SK-N-SH treated with all-trans-retinoic acid at 6 μM for 48 hours (cell line): ENCODE measurements around the gene FLT3.

Source experiments
- ATAC-seq: fragments of 200-7000 bp; cut with Tn5 transposase; 3 replicates; pipeline ENCODE4 v1.9.1; 2020; ENCODE audit warnings: mild to moderate bottlenecking, moderate library complexity
- ARNTL ChIP-seq: fragments of 450-650 bp; formaldehyde crosslinking; IDR thresholded peaks from 2 replicates; pipeline ENCODE4 v1.5.0; 2020; ENCODE audit warnings: low read depth, mild to moderate bottlenecking, moderate library complexity, borderline replicate concordance
- BACH2 ChIP-seq: fragments of 250-450 bp; sonication (Bioruptor Pico); IDR thresholded peaks from 2 replicates; pipeline ENCODE4 v1.9.0; 2021; ENCODE audit warnings: mild to moderate bottlenecking, borderline replicate concordance
- CSDC2 ChIP-seq: fragments of 250-450 bp; sonication (Bioruptor Pico); IDR thresholded peaks from 2 replicates; pipeline ENCODE4 v1.5.0; 2020; ENCODE audit warnings: mild to moderate bottlenecking, moderate library complexity
- ESRRG ChIP-seq: fragments of 250-450 bp; sonication (Bioruptor Pico); IDR thresholded peaks from 2 replicates; pipeline ENCODE4 v1.6.1; 2021; ENCODE audit warnings: mild to moderate bottlenecking
- GLIS3 ChIP-seq: fragments of 250-450 bp; sonication (Bioruptor Pico); IDR thresholded peaks from 2 replicates; pipeline ENCODE4 v1.5.0; 2020; ENCODE audit warnings: mild to moderate bottlenecking, moderate library complexity
- ISL1 ChIP-seq: fragments of 250-450 bp; sonication (Bioruptor Pico); IDR thresholded peaks from 2 replicates; pipeline ENCODE4 v2.1.2; 2022; ENCODE audit warnings: mild to moderate bottlenecking, moderate library complexity
- POU6F1 ChIP-seq: fragments of 250-450 bp; sonication (Bioruptor Pico); IDR thresholded peaks from 2 replicates; pipeline ENCODE4 v1.8.0; 2021; ENCODE audit warnings: low read depth, mild to moderate bottlenecking, moderate library complexity, borderline replicate concordance
- PPARA ChIP-seq: fragments of 250-450 bp; sonication (Bioruptor Pico); IDR thresholded peaks from 2 replicates; pipeline ENCODE4 v1.5.0; 2020; ENCODE audit warnings: mild to moderate bottlenecking, borderline replicate concordance
- RARB ChIP-seq: fragments of 250-450 bp; sonication (Bioruptor Pico); IDR thresholded peaks from 2 replicates; pipeline ENCODE4 v1.8.0; 2021; ENCODE audit warnings: mild to moderate bottlenecking, moderate library complexity
- SNAI2 ChIP-seq: fragments of 250-450 bp; sonication (Bioruptor Pico); IDR thresholded peaks from 2 replicates; pipeline ENCODE4 v1.5.0; 2020; ENCODE audit warnings: mild to moderate bottlenecking, moderate library complexity
- TCF4 ChIP-seq: fragments of 250-450 bp; sonication (Bioruptor Pico); IDR thresholded peaks from 2 replicates; pipeline ENCODE4 v1.8.0; 2021; ENCODE audit warnings: mild to moderate bottlenecking, moderate library complexity, borderline replicate concordance
- TOX ChIP-seq: fragments of 250-450 bp; sonication (Bioruptor Pico); IDR thresholded peaks from 2 replicates; pipeline ENCODE4 v1.8.0; 2021; ENCODE audit warnings: mild to moderate bottlenecking, moderate library complexity, borderline replicate concordance
- ZC3H10 ChIP-seq: fragments of 250-450 bp; sonication (Bioruptor Pico); IDR thresholded peaks from 2 replicates; pipeline ENCODE4 v1.5.1; 2021; ENCODE audit warnings: mild to moderate bottlenecking, moderate library complexity
- ZFP3 ChIP-seq: fragments of 250-450 bp; sonication (Bioruptor Pico); IDR thresholded peaks from 2 replicates; pipeline ENCODE4 v1.5.0; 2020; ENCODE audit warnings: mild to moderate bottlenecking, moderate library complexity
- ZFP30 ChIP-seq: fragments of 450-650 bp; formaldehyde crosslinking; IDR thresholded peaks from 2 replicates; pipeline ENCODE4 v1.5.0; 2022; ENCODE audit warnings: mild to moderate bottlenecking, moderate library complexity
- ZNF565 ChIP-seq: fragments of 450-650 bp; formaldehyde crosslinking; conservative IDR thresholded peaks from 2 replicates; pipeline ENCODE4 v1.5.0; 2020; ENCODE audit warnings: low read depth, mild to moderate bottlenecking, moderate library complexity
- ZNF70 ChIP-seq: fragments of 450-650 bp; formaldehyde crosslinking; IDR thresholded peaks from 2 replicates; pipeline ENCODE4 v1.5.0; 2020; ENCODE audit warnings: mild to moderate bottlenecking, moderate library complexity
- ZNF8 ChIP-seq: fragments of 450-650 bp; formaldehyde crosslinking; IDR thresholded peaks from 2 replicates; pipeline ENCODE4 v1.5.0; 2020; ENCODE audit warnings: mild to moderate bottlenecking, moderate library complexity
- TF ChIP-seq, protein P1 (sequence below): fragments of 250-450 bp; sonication (Bioruptor Pico); IDR thresholded peaks from 2 replicates; pipeline ENCODE4 v1.5.0; 2020; ENCODE audit warnings: mild to moderate bottlenecking, moderate library complexity
- TF ChIP-seq, protein P2 (sequence below): fragments of 250-450 bp; sonication (Bioruptor Pico); IDR thresholded peaks from 2 replicates; pipeline ENCODE4 v1.8.0; 2020; ENCODE audit warnings: mild to moderate bottlenecking, moderate library complexity, borderline replicate concordance
- TF ChIP-seq, protein P3 (sequence below): fragments of 250-450 bp; sonication (Bioruptor Pico); IDR thresholded peaks from 2 replicates; pipeline ENCODE4 v1.5.1; 2020; ENCODE audit warnings: low read depth, mild to moderate bottlenecking, moderate library complexity

Gene FLT3

GRCh38 chr13:28140433-28141125 is 40.2 kb upstream of the FLT3 start:
- ATAC-seq, result no peak
- TF ChIP-seq ZC3H10 (CRISPR knock-in tag) (no peak), ZNF565 (CRISPR knock-in tag) (no peak), ZFP30 (CRISPR knock-in tag) (no peak), BACH2 (CRISPR knock-in tag) (no peak), RARB (no peak), TCF4 (no peak), ZFP3 (no peak), ZNF8 (CRISPR knock-in tag) (no peak), ZNF70 (CRISPR knock-in tag) (no peak), PPARA (CRISPR knock-in tag) (no peak), ARNTL (CRISPR knock-in tag) (no peak), SNAI2 (no peak), TOX (CRISPR knock-in tag) (no peak)
- TF ChIP-seq, protein P1, sequence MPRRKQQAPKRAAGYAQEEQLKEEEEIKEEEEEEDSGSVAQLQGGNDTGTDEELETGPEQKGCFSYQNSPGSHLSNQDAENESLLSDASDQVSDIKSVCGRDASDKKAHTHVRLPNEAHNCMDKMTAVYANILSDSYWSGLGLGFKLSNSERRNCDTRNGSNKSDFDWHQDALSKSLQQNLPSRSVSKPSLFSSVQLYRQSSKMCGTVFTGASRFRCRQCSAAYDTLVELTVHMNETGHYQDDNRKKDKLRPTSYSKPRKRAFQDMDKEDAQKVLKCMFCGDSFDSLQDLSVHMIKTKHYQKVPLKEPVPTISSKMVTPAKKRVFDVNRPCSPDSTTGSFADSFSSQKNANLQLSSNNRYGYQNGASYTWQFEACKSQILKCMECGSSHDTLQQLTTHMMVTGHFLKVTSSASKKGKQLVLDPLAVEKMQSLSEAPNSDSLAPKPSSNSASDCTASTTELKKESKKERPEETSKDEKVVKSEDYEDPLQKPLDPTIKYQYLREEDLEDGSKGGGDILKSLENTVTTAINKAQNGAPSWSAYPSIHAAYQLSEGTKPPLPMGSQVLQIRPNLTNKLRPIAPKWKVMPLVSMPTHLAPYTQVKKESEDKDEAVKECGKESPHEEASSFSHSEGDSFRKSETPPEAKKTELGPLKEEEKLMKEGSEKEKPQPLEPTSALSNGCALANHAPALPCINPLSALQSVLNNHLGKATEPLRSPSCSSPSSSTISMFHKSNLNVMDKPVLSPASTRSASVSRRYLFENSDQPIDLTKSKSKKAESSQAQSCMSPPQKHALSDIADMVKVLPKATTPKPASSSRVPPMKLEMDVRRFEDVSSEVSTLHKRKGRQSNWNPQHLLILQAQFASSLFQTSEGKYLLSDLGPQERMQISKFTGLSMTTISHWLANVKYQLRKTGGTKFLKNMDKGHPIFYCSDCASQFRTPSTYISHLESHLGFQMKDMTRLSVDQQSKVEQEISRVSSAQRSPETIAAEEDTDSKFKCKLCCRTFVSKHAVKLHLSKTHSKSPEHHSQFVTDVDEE (CRISPR knock-in tag), result no peak
- TF ChIP-seq, protein P2, sequence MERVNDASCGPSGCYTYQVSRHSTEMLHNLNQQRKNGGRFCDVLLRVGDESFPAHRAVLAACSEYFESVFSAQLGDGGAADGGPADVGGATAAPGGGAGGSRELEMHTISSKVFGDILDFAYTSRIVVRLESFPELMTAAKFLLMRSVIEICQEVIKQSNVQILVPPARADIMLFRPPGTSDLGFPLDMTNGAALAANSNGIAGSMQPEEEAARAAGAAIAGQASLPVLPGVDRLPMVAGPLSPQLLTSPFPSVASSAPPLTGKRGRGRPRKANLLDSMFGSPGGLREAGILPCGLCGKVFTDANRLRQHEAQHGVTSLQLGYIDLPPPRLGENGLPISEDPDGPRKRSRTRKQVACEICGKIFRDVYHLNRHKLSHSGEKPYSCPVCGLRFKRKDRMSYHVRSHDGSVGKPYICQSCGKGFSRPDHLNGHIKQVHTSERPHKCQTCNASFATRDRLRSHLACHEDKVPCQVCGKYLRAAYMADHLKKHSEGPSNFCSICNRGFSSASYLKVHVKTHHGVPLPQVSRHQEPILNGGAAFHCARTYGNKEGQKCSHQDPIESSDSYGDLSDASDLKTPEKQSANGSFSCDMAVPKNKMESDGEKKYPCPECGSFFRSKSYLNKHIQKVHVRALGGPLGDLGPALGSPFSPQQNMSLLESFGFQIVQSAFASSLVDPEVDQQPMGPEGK (CRISPR knock-in tag), result no peak
- TF ChIP-seq, protein P3, sequence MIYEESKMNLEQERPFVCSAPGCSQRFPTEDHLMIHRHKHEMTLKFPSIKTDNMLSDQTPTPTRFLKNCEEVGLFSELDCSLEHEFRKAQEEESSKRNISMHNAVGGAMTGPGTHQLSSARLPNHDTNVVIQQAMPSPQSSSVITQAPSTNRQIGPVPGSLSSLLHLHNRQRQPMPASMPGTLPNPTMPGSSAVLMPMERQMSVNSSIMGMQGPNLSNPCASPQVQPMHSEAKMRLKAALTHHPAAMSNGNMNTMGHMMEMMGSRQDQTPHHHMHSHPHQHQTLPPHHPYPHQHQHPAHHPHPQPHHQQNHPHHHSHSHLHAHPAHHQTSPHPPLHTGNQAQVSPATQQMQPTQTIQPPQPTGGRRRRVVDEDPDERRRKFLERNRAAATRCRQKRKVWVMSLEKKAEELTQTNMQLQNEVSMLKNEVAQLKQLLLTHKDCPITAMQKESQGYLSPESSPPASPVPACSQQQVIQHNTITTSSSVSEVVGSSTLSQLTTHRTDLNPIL (CRISPR knock-in tag), result no peak

DNA sequence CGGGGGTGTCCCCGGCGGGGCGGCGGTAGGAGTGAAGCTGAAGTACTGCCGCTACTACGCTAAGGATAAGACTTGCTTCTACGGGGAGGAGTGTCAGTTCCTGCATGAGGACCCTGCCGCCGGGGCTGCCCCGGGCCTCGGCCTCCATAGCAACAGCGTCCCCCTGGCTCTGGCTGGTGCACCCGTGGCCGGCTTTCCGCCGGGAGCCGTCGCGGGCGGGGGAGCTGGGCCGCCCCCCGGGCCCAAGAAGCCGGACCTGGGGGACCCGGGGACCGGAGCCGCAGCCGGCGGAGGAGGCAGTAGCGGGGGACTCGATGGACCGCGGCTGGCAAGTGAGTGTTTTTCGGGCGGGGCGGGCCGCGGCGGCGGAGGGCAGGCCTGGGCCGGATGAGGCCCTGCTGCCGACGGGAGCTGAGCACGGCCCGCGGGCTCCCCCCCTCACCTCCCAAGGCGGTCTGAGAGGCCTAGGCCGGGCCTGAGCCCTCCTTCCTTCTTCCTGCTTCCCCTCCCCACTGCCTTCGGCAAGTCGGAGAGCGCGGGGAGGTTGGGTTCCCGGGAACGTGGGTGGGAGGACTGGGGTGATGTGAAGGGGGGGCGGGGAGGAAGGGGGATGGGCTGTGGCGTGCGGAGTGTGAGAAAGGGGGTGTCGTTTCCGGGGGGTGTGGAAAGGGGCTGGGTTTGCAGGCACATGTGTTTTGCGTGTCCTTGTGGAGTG is 38.5 kb upstream of the FLT3 start:
- no peak for TF ChIP-seq PPARA (CRISPR knock-in tag)
- no peak for TF ChIP-seq POU6F1
- TF ChIP-seq ISL1 (CRISPR knock-in tag), result no peak
- TF ChIP-seq ZNF8 (CRISPR knock-in tag), result no peak
- TF ChIP-seq ZNF70 (CRISPR knock-in tag), result no peak
- no peak for TF ChIP-seq ZC3H10 (CRISPR knock-in tag)
- TF ChIP-seq RARB, result no peak
- TF ChIP-seq ZNF565 (CRISPR knock-in tag), result no peak
- TF ChIP-seq CSDC2 (CRISPR knock-in tag), result no peak
- TF ChIP-seq SNAI2, result no peak
- no peak for TF ChIP-seq ESRRG
- TF ChIP-seq TOX (CRISPR knock-in tag), result no peak
- TF ChIP-seq TCF4, result no peak
- peak; percentile 81 for ATAC-seq

DNA sequence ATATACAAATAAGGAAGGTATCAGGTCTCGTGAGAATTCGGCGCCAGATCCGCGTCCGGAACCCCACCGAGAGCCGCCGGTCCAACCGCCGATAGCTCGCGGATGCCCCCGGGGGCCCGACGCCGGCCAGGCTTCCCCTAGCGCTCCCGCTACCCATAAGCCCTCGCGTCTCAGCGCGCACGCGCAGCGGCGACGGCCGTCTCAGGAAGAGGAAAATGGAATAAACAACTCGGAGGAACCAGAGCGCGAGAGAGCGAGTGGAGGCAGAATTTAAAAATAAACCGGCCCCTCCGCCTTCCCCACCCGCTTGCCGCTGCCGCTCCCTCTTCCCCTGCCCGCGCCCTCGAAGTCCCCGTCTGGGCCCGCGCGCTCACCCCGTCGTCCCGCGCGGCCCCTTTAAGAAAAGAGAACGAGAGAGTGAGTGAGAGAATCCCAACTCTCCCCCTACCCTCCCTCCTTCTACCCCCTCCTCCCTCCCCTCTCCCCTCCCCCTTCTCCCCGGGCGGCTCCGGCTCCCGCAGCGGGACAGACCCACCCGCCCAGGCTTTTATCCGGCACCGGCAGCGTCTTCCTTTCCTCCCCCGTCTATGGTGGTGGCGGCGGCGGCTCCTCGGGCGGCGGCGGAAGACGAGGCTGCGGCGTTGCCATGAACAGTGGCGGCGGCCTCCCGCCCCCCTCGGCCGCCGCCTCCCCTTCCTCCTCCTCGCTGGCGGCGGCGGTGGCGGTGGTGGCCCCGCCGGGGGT is 37.8 kb upstream of the FLT3 start, which contains the start of gene PAN3:
TSS of gene PAN3 (plus strand) at position 534 of the 744 bp plus-strand sequence. CDS start at position 647, 113 bp downstream.
- ATAC-seq, result peak; percentile 81
- TF ChIP-seq ZNF565 (CRISPR knock-in tag) (no peak), GLIS3 (CRISPR knock-in tag) (no peak)
- TF ChIP-seq, protein P2 (CRISPR knock-in tag), result peak; percentile 86; the same call in 1 of the 2 replicates
